MM.1S (cell line): ENCODE measurements around the gene HCAR2.

Experiments used
- CTCF ChIP-seq: fragments of 300-600 bp; sonication (generic); IDR thresholded peaks from 2 replicates; pipeline ENCODE4 v1.5.1; 2016; ENCODE audit warnings: antibody characterized with exemption, low read length, mixed read lengths
- EZH2phosphoT487 ChIP-seq: fragments of 300-600 bp; sonication (generic); IDR thresholded peaks from 2 replicates; pipeline ENCODE4 v1.6.1; 2018; ENCODE audit warnings: antibody characterized with exemption, low read length

DNA sequence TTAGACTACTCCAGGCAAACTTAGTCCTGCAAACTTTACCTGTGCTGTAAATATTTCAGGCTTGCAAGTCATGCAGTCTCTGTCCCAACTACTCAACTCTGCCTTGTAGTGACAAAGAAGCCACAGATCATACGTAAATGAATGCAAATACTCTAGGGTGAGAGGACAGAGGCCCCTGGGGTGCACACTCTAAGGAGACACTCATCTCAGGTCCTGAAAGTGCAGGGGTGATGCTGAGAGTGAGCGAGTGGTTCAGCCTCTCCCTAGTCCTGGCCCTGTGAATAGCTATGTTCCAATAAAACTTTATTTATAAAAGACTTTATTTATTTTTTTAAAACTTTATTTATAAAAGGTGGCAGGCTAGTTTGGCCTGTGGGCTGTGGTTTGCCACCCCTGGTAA is 34.9 kb downstream of the HCAR2 start:
- TF ChIP-seq CTCF (no peak), EZH2phosphoT487 (no peak)
